Right atrium auricular region (tissue), 2 donors: ENCODE results near the gene WNT2B. TPM values are rescaled to one million over a fixed set of nuclear protein-coding genes. Genes with fewer than 3 reads are reported as not detected.

ENCODE experiments used
- DNase-seq: peaks from one replicate; pipeline ENCODE4 v3.0.0-alpha.2; 2019; ENCODE audit warnings: low spot score
- H3K27ac ChIP-seq, 2 donors: fragments of 200-600 bp; sonication (generic); 1 replicate in 1 of 2; 2 replicates in 1 of 2; pipeline ENCODE4 v1.5.1; 2016 to 2019
- H3K27me3 ChIP-seq, 2 donors: fragments of 200-600 bp; sonication (generic); one replicate each; pipeline versions ENCODE4 v1.5.1 to v1.6.0; 2017 to 2019
- H3K36me3 ChIP-seq: fragments of 200-600 bp; sonication (generic); one replicate; pipeline ENCODE4 v1.5.1; 2016
- H3K4me1 ChIP-seq, 2 donors: fragments of 200-600 bp; sonication (generic); one replicate each; pipeline versions ENCODE4 v1.5.1 to v1.6.0; 2017 to 2019
- H3K4me3 ChIP-seq, 2 donors: fragments of 200-600 bp; sonication (generic); 1 replicate in 1 of 2; 2 replicates in 1 of 2; pipeline ENCODE4 v1.5.1; 2017 to 2019; ENCODE audit warnings: mild to moderate bottlenecking in 1 of 2, moderate library complexity in 1 of 2
- H3K9me3 ChIP-seq, 2 donors: fragments of 200-600 bp; sonication (generic); one replicate each; pipeline ENCODE4 v1.5.1; 2019
- microRNA-seq, 2 donors: library from miRNA; unstranded; fragments of <30 nt; microRNA quantifications; one replicate each; pipeline ENCODE4, GENCODE V29; 2016 to 2017; ENCODE audit warnings: borderline number of aligned reads in 2 of 2, borderline replicate concordance in 1 of 2
- total RNA-seq, 2 donors: library from RNA; depleted of rRNA; stranded (reverse); fragments of >200 nt; gene quantifications; one replicate each; pipeline ENCODE4 v1.1.0, GENCODE V29; 2016
- TF ChIP-seq, protein P1 (sequence below), 2 donors: fragments of 200-600 bp; sonication (generic); IDR thresholded peaks; one replicate each; pipeline ENCODE4 v1.5.1; 2019; ENCODE audit warnings: antibody characterized with exemption in 2 of 2

WNT2B gene
- total RNA-seq, 2 donors from 2014 or later: 4.8 to 18.6 TPM

DNA sequence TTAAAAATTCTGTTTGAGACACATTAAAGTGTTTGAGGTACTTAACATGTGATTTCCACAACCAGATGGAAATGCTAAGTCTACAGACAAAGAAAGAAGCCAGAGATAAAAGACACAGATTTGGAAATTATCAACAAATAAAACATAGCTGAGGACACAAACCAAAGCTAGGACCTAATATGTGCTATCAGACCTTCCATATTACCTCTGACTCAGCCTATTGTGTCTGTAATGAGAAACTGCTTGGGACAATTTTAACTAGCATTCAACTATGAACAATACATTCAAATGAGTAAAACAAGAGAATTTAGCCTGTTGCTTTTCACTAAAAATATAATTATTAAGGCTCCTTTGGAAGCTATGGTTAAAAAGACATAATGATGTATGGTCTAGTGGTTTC lies 54.6 kb downstream of the WNT2B start:
- Histone ChIP-seq H3K27ac (no peak overlapping the region), H3K4me3 (no peak overlapping the region), H3K9me3 (no peaks in the 10 kb centered on the region), H3K36me3 (no peaks in the 10 kb centered on the region), H3K4me1 (no peaks in the 10 kb centered on the region), H3K27me3 (no peaks in the 10 kb centered on the region)
- TF ChIP-seq, protein P1, sequence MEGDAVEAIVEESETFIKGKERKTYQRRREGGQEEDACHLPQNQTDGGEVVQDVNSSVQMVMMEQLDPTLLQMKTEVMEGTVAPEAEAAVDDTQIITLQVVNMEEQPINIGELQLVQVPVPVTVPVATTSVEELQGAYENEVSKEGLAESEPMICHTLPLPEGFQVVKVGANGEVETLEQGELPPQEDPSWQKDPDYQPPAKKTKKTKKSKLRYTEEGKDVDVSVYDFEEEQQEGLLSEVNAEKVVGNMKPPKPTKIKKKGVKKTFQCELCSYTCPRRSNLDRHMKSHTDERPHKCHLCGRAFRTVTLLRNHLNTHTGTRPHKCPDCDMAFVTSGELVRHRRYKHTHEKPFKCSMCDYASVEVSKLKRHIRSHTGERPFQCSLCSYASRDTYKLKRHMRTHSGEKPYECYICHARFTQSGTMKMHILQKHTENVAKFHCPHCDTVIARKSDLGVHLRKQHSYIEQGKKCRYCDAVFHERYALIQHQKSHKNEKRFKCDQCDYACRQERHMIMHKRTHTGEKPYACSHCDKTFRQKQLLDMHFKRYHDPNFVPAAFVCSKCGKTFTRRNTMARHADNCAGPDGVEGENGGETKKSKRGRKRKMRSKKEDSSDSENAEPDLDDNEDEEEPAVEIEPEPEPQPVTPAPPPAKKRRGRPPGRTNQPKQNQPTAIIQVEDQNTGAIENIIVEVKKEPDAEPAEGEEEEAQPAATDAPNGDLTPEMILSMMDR (IDR thresholded peaks at IDR 0.05): no peak
- DNase-seq: no peak

DNA sequence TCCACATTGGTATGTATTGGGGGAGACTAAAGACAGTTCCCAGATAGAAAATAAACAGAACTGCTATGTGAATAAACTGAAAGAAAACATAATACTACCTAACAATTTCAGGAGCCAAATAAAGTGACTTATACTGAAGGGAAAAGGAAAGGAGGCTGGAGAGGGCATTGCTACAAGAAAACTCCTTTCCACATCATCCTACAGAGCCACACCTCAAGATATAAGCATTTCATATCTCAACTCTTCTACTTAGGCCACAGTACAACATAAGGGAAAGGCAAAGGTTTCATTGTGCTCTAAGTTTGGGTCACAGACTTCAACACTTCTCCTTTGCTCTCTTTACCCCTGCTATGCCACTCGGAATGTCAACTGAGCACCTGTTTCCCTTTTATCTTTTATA lies 55.3 kb downstream of the WNT2B start:
- Histone ChIP-seq H3K27ac (no peak overlapping the region), H3K36me3 (no peaks in the 10 kb centered on the region), H3K27me3 (no peaks in the 10 kb centered on the region), H3K4me1 (no peaks in the 10 kb centered on the region), H3K4me3 (no peak overlapping the region), H3K9me3 (no peaks in the 10 kb centered on the region)
- DNase-seq: no peak
- TF ChIP-seq, protein P1 (IDR thresholded peaks at IDR 0.05): no peak

DNA sequence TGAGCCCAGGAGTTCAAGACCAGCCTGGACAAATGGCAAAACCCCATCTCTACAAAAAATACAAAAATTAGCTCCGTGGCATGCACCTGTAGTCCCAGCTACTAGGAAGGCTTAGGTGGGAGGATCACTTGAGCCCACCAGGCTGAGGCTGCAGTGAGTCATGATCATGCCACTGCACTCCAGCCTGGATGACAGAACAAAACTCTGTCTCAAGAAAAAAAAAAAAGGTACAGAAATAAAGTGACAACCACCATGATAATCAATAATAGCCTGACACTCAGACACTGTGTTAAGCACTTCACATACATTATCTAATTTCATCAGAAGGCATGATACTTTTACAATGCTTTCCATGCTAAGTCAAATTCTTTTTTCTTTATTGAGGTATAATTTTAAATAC lies 57.0 kb downstream of the WNT2B start:
- no peak overlapping the region for H3K27ac ChIP-seq
- no peaks in the 10 kb centered on the region for H3K27me3 ChIP-seq
- TF ChIP-seq, protein P1 (IDR thresholded peaks at IDR 0.05): no peak
- H3K36me3 ChIP-seq: peaks cover 6% of the 10 kb centered on the region
- no peaks in the 10 kb centered on the region for H3K9me3 ChIP-seq
- no peaks in the 10 kb centered on the region for H3K4me1 ChIP-seq
- no peak overlapping the region for H3K4me3 ChIP-seq
- DNase-seq: no peak

DNA sequence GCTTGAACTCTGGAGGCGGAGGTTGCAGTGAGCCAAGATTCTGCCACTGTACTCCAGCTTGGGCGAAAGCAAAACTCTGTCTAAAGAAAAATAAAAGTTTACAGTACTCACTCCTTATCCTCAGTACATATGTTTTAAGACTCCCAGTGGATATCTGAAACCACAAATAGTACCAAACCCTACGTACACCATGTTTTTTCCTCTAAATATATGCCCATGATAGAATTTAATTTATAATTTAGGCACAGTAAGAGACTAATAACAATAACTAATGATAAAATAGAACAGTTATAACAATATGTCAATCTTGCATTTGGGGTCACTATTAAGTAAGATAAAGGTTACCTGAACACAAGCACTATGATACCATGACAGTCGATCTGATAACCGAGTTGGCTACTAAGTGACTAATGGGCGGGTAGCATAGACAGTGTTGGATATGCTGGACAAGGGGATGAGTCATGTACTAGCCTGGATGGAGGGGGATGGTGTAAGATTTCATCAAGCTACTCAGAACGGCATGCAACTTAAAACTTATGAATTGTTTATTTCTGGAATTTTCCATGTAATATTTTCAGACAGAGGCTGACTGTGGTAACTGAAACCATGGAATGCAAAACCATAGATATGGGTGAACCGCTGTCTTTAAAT lies 66.5 kb downstream of the WNT2B start:
- DNase-seq: no peak
- no peaks in the 10 kb centered on the region for H3K27me3 ChIP-seq
- no peak overlapping the region for H3K4me3 ChIP-seq
- TF ChIP-seq, protein P1 (IDR thresholded peaks at IDR 0.05): no peak
- H3K27ac ChIP-seq: no peak overlapping the region
- no peaks in the 10 kb centered on the region for H3K4me1 ChIP-seq
- peaks cover 54% of the 10 kb centered on the region for H3K36me3 ChIP-seq
- H3K9me3 ChIP-seq: no peaks in the 10 kb centered on the region

DNA sequence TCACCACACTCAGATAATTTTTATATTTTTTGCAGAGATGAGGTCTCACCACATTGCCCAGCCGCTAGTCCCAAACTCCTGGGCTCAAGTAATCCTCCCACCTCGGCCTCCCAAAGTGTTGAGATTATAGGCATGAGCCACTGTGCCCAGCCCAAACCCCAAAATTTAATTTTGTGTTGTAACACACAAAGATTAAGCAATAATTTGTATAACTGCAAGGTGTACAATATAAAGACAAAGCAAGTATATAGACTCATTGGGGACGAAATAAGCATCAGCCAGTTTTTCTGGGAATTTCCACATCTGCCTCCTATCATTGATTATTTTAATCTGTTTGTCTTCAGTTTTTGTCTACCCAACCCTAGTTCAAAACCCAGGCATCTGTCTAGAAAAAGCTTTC lies 67.5 kb downstream of the WNT2B start:
- Histone ChIP-seq H3K4me1 (no peaks in the 10 kb centered on the region), H3K4me3 (no peak overlapping the region), H3K27ac (no peak overlapping the region), H3K27me3 (no peaks in the 10 kb centered on the region), H3K9me3 (no peaks in the 10 kb centered on the region), H3K36me3 (peaks cover 61% of the 10 kb centered on the region)
- TF ChIP-seq, protein P1 (IDR thresholded peaks at IDR 0.05): no peak
- no peak for DNase-seq

Small RNAs within 50 kb of the gene (microRNA-seq; reads per million reads assigned to microRNA genes)
- gene MIR4256: 0 reads per million in 2 donors

Other genes starting within 250 kb of the WNT2B start
- gene CTTNBP2NL, start 112.8 kb upstream of the WNT2B start, total RNA-seq: 10 to 100 TPM; 10.2 to 13.4 TPM
- 10 to 100 TPM; 10.5 to 14.5 TPM for gene ST7L, start 110.2 kb downstream of the WNT2B start, total RNA-seq
- gene CAPZA1, start 110.9 kb downstream of the WNT2B start, total RNA-seq: 10 to 100 TPM; 29.0 to 46.0 TPM
- 10 to 100 TPM; 10.5 to 11.4 TPM for gene MOV10, start 165.7 kb downstream of the WNT2B start, total RNA-seq
- 100 to 1,000 TPM; 190 to 330 TPM for gene RHOC, start 198.2 kb downstream of the WNT2B start, total RNA-seq
- 1 to 10 TPM; 5.5 to 7.9 TPM for gene PPM1J, start 206.4 kb downstream of the WNT2B start, total RNA-seq